ENCODE measurements around the gene MICAL3. TPM values are rescaled to one million over a fixed set of nuclear protein-coding genes. Genes with fewer than 3 reads are reported as not detected.

Gene MICAL3
- total RNA-seq, 1 experiment from 2014 or later = 47.1 TPM

DNA sequence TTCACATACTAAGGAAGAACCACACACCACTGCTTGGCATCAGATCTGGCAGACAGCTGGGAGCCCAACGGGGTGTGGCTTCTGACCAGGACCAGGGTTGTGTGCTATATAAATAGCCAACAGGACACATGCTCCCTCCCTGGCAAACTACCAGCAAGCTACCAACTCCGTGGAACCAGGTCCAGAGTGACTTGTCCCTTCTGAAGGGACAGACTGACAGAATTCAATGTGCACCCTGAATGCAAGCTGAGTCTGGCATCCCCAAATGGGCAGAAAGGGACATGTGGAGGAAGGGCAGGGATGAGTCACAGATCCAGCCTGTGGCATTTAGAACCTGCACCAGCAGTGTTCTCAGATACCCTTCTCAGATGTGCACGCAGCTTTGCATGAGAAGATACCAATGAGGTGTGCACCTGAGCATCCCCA, 92.9 kb downstream of the MICAL3 start:
- CTCF ChIA-PET = no interaction called here
- no TSS peak for BruUV-seq (replicated peaks)
- ATAC-seq = no peak

DNA sequence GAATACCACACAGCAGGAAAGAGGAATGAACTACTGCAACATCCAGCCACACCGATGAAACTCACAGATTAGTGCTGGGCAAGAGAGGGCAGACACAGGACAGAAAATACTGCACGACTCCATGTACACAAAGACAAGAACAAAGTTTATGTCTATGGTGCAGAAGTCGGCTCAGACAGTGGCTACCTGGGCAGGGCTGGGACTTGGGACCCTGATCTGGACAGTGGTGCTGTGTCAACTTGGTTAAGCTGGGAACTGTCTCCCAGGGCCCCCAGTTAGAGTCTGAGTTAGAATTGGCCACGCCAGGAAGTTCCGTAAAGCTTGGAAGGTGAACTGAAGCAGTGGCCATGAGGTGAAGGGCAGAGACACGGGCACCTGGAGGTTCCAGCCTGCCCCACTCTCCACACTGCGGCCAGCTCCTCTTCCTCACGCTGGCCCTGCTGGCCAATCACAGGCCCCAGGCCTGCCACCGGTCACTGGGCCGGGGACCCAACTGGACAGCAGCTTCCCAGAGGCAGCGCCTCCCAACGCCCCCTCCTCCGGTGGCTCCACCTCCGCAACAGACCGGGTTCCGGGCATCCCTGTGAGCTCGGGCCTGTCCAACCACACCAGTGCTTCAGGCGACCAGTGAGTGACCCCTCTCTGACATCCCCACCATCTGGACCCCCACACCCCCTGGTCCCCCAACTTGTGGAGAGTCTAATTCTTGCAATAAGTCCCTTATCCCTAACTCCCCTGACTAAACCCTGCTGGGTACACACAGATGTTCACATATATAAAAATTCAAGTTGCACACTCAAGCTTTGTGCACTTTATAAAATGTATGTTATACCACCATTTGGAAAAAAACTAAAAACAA, 93.7 kb downstream of the MICAL3 start:
- intact Hi-C loops (cut with micrococcal nuclease; ENCODE audit: unreplicated experiment) = no loop called here
- POLR2A ChIA-PET = interaction anchor here (0.7 kb wide), 1 partner anchor 24 kb away, joined by 3 read pairs; no protein-coding TSS in a partner anchor
- BruUV-seq (replicated peaks) = no TSS peak
- Histone ChIP-seq H3K4me3 (ENCODE audit: low read depth in 2 of 2, low read length in 2 of 2) (no peak overlapping the region), H3K27me3 (ENCODE audit: control insufficient read depth, insufficient read depth, low read length) (no peaks in the 10 kb centered on the region), H3K36me3 (ENCODE audit: control insufficient read depth, insufficient read depth, low read length) (no peaks in the 10 kb centered on the region), H3K27ac (ENCODE audit: low read length) (no peak overlapping the region), H3K4me1 (ENCODE audit: control insufficient read depth, insufficient read depth, low read length) (peaks cover 4% of the 10 kb centered on the region; the same call in 1 of the 2 replicates), H3K9me3 (ENCODE audit: control insufficient read depth, insufficient read depth, low read depth, low read length) (no peaks in the 10 kb centered on the region)
- no peak for ATAC-seq
- in situ Hi-C loops (cut with HindIII; ENCODE audit: low pct_unique_long_range_greater_than_20kb, low sequenced_read_pairs) = no loop called here
- DNase-seq (ENCODE audit: low read depth, low spot score) = no peak
- TF ChIP-seq SIN3A (IDR thresholded peaks at IDR 0.05; ENCODE audit: borderline replicate concordance, insufficient read depth, low read depth, low read length) (no peak), TCF7L2 (IDR thresholded peaks at IDR 0.05; ENCODE audit: low read depth, low read length) (no peak), POLR2AphosphoS5 (IDR thresholded peaks at IDR 0.05; ENCODE audit: low read depth, low read length) (no peak)
- TF ChIP-seq, protein P1, sequence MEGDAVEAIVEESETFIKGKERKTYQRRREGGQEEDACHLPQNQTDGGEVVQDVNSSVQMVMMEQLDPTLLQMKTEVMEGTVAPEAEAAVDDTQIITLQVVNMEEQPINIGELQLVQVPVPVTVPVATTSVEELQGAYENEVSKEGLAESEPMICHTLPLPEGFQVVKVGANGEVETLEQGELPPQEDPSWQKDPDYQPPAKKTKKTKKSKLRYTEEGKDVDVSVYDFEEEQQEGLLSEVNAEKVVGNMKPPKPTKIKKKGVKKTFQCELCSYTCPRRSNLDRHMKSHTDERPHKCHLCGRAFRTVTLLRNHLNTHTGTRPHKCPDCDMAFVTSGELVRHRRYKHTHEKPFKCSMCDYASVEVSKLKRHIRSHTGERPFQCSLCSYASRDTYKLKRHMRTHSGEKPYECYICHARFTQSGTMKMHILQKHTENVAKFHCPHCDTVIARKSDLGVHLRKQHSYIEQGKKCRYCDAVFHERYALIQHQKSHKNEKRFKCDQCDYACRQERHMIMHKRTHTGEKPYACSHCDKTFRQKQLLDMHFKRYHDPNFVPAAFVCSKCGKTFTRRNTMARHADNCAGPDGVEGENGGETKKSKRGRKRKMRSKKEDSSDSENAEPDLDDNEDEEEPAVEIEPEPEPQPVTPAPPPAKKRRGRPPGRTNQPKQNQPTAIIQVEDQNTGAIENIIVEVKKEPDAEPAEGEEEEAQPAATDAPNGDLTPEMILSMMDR (IDR thresholded peaks at IDR 0.05) = no peak
- TF ChIP-seq, protein P2, sequence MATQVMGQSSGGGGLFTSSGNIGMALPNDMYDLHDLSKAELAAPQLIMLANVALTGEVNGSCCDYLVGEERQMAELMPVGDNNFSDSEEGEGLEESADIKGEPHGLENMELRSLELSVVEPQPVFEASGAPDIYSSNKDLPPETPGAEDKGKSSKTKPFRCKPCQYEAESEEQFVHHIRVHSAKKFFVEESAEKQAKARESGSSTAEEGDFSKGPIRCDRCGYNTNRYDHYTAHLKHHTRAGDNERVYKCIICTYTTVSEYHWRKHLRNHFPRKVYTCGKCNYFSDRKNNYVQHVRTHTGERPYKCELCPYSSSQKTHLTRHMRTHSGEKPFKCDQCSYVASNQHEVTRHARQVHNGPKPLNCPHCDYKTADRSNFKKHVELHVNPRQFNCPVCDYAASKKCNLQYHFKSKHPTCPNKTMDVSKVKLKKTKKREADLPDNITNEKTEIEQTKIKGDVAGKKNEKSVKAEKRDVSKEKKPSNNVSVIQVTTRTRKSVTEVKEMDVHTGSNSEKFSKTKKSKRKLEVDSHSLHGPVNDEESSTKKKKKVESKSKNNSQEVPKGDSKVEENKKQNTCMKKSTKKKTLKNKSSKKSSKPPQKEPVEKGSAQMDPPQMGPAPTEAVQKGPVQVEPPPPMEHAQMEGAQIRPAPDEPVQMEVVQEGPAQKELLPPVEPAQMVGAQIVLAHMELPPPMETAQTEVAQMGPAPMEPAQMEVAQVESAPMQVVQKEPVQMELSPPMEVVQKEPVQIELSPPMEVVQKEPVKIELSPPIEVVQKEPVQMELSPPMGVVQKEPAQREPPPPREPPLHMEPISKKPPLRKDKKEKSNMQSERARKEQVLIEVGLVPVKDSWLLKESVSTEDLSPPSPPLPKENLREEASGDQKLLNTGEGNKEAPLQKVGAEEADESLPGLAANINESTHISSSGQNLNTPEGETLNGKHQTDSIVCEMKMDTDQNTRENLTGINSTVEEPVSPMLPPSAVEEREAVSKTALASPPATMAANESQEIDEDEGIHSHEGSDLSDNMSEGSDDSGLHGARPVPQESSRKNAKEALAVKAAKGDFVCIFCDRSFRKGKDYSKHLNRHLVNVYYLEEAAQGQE (IDR thresholded peaks at IDR 0.05; ENCODE audit: insufficient read depth in 1 of 2, low read depth in 2 of 2, low read length in 1 of 2) = no peak
- CTCF ChIA-PET = no interaction called here

More for the DNA sequence above, 92.9 kb downstream of the MICAL3 start:
- in situ Hi-C loops (cut with HindIII; ENCODE audit: low pct_unique_long_range_greater_than_20kb, low sequenced_read_pairs) (no loop called here), intact Hi-C loops (cut with micrococcal nuclease; ENCODE audit: unreplicated experiment) (no loop called here)
- no peaks in the 10 kb centered on the region for H3K36me3 ChIP-seq (ENCODE audit: control insufficient read depth, insufficient read depth, low read length)
- no peak overlapping the region for H3K4me3 ChIP-seq (ENCODE audit: low read depth in 2 of 2, low read length in 2 of 2)
- H3K27ac ChIP-seq (ENCODE audit: low read length) = no peak overlapping the region
- no peaks in the 10 kb centered on the region for H3K27me3 ChIP-seq (ENCODE audit: control insufficient read depth, insufficient read depth, low read length)
- POLR2A ChIA-PET = interaction anchor here (0.7 kb wide), 1 partner anchor 24 kb away, joined by 3 read pairs; no protein-coding TSS in a partner anchor
- TF ChIP-seq SIN3A (IDR thresholded peaks at IDR 0.05; ENCODE audit: borderline replicate concordance, insufficient read depth, low read depth, low read length) (no peak), TCF7L2 (IDR thresholded peaks at IDR 0.05; ENCODE audit: low read depth, low read length) (no peak), POLR2AphosphoS5 (IDR thresholded peaks at IDR 0.05; ENCODE audit: low read depth, low read length) (no peak)
- TF ChIP-seq, protein P2 (IDR thresholded peaks at IDR 0.05; ENCODE audit: insufficient read depth in 1 of 2, low read depth in 2 of 2, low read length in 1 of 2) = no peak
- TF ChIP-seq, protein P1 (IDR thresholded peaks at IDR 0.05) = no peak
- H3K4me1 ChIP-seq (ENCODE audit: control insufficient read depth, insufficient read depth, low read length) = peaks cover 4% of the 10 kb centered on the region; the same call in 1 of the 2 replicates
- H3K9me3 ChIP-seq (ENCODE audit: control insufficient read depth, insufficient read depth, low read depth, low read length) = no peaks in the 10 kb centered on the region
- DNase-seq (ENCODE audit: low read depth, low spot score) = no peak

Data from Panc1 (cell line).